GM12892 (cell line): ENCODE measurements around the gene ACTL9.

Experiments used
- POLR2A ChIP-seq: IDR thresholded peaks from 2 replicates; pipeline ENCODE4 v1.6.1; 2011; ENCODE audit warnings: low read depth, low read length, control low read depth
- POLR2AphosphoS5 ChIP-seq: IDR thresholded peaks from 2 replicates; pipeline ENCODE4 v1.6.1; 2011; ENCODE audit warnings: low read depth, low read length, control low read depth
- TAF1 ChIP-seq: IDR thresholded peaks from 2 replicates; pipeline ENCODE4 v1.6.1; 2011; ENCODE audit warnings: low read depth, mild to moderate bottlenecking, control low read depth, low read length, borderline replicate concordance

- TF ChIP-seq POLR2A (no peak), TAF1 (no peak), POLR2AphosphoS5 (no peak)
Measured at GRCh38 chr19:8695911-8696310, 2.7 kb downstream of the ACTL9 start.
